Small intestine (tissue), 7 donors: ENCODE measurements around the gene MAST4. TPM values are rescaled to one million over a fixed set of nuclear protein-coding genes. Genes with fewer than 3 reads are reported as not detected.
"Not testable (repeated sequence)": the region's sequence is repeated elsewhere in the genome, so short reads cannot be mapped to it uniquely, and the experiment has no call there.

ENCODE experiments used
- DNase-seq, 2 donors: peaks; one replicate each; pipeline versions ENCODE4 v3.0.0 to v3.0.0-alpha.2; 2013
- FAIRE-seq: peaks from 2 replicates; lab custom pipeline; 2012; peaks lifted over from hg19 to GRCh38; lab: Jason Lieb, UNC
- H3K27ac ChIP-seq, 3 donors: one replicate each; pipeline ENCODE4 v1.5.1; 2013; ENCODE audit warnings: low read length in 2 of 3, mild to moderate bottlenecking in 2 of 3, control low read depth in 1 of 3, inconsistent platforms in 1 of 3, low read depth in 1 of 3, moderate library complexity in 1 of 3
- H3K27me3 ChIP-seq, 3 donors: one replicate each; pipeline ENCODE4 v1.6.1; 2013; ENCODE audit warnings: low read length in 3 of 3, inconsistent platforms in 1 of 3; ENCODE audit not compliant: control insufficient read depth in 3 of 3, insufficient read depth in 3 of 3
- H3K36me3 ChIP-seq, 3 donors: one replicate each; pipeline ENCODE4 v1.6.1; 2013; ENCODE audit warnings: low read length in 3 of 3, inconsistent platforms in 1 of 3, low read depth in 1 of 3, mild to moderate bottlenecking in 1 of 3, moderate library complexity in 1 of 3; ENCODE audit not compliant: control insufficient read depth in 3 of 3, insufficient read depth in 2 of 3
- H3K4me1 ChIP-seq, 3 donors: one replicate each; pipeline ENCODE4 v1.6.1; 2013; ENCODE audit warnings: low read length in 2 of 3, inconsistent platforms in 1 of 3, low read depth in 1 of 3, mild to moderate bottlenecking in 1 of 3, moderate library complexity in 1 of 3; ENCODE audit not compliant: control insufficient read depth in 3 of 3, insufficient read depth in 2 of 3
- H3K4me3 ChIP-seq, 3 donors: one replicate each; pipeline ENCODE4 v1.5.1; 2013; ENCODE audit warnings: low read length in 3 of 3, control low read depth in 1 of 3, inconsistent platforms in 1 of 3, low read depth in 1 of 3, mild to moderate bottlenecking in 1 of 3, moderate library complexity in 1 of 3
- H3K9me3 ChIP-seq, 2 donors: one replicate each; pipeline ENCODE4 v1.6.1; 2013; ENCODE audit warnings: low read depth in 1 of 2, low read length in 1 of 2; ENCODE audit not compliant: control insufficient read depth in 2 of 2, insufficient read depth in 1 of 2
- WGBS, 3 donors: extraction: QIAGEN DNeasy Blood & Tissue Kit; methylation state at CpG; one replicate each; pipeline ENCODE4 v1.1.7; 2013; 5-methylcytosine and 5-hydroxymethylcytosine counted together
- polyA plus RNA-seq, 4 donors: library from polyadenylated mRNA; stranded (reverse) in 3 of 4; unstranded in 1 of 4; fragments of 200-250 nt in 3 of 4; fragments of 120-200 nt in 1 of 4; gene quantifications; one replicate each; pipeline versions ENCODE4 v1.2.1 to v1.2.3, GENCODE V29; 2013
- donor health status: healthy with polysubstance abuse.
- donor health status: control.
- donor health status: control.
- donor health status: Bipolar disorder and iron deficiency.
- donor health status: healthy.

MAST4 gene
- polyA plus RNA-seq, 4 donors = 3.0 to 16.4 (median 4.5) TPM

DNA sequence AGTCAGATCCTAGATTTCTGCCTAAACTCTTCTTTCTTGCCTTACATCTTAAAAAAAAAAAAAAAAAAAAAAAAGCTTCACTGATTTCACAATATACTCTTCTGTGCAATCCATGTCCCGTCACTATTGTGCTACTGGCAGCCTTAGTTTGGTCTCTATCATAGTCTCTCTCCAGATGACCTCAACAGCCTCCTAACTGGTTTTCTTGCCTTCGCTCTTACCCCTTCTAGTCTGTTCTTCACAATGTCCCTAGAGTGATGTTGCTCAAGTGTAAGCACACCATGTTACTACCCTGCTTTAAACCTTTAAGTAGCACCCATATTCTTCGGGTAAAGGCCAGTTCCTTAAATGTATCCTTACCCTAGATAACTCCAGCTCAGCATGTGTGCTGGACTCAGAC lies 574.6 kb downstream of the MAST4 start:
- no peaks in the 10 kb centered on the region for H3K27me3 ChIP-seq
- DNase-seq (no peak), FAIRE-seq (no peak)
- H3K4me3 ChIP-seq = no peak overlapping the region
- WGBS, 3 donors = 87 to 97% (median 89%) methylated on average over 3 of the region's 3 CpGs
- H3K4me1 ChIP-seq = peaks cover 0 to 4% (median 0%) of the 10 kb centered on the region in 3 donors
- H3K36me3 ChIP-seq = peaks cover 0 to 9% (median 3%) of the 10 kb centered on the region in 3 donors
- H3K9me3 ChIP-seq = no peaks in the 10 kb centered on the region
- H3K27ac ChIP-seq = no peak overlapping the region

DNA sequence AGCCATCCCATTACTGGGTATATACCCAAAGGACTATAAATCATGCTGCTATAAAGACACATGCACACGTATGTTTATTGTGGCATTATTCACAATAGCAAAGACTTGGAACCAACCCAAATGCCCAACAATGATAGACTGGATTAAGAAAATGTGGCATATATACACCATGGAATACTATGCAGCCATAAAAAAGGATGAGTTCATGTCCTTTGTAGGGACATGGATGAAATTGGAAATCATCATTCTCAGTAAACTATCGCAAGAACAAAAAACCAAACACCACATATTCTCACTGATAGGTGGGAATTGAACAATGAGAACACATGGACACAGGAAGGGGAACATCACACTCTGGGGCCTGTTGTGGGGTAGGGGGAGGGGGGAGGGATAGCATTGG lies 577.2 kb downstream of the MAST4 start:
- not testable (repeated sequence) for FAIRE-seq, H3K4me1 ChIP-seq, H3K27ac ChIP-seq, H3K27me3 ChIP-seq, H3K9me3 ChIP-seq, DNase-seq, H3K4me3 ChIP-seq, H3K36me3 ChIP-seq
- WGBS, 3 donors = 63 to 100% methylated on average over 1 of the region's 2 CpGs; no CpG with 5 or more reads in 1 of the 3 donors

DNA sequence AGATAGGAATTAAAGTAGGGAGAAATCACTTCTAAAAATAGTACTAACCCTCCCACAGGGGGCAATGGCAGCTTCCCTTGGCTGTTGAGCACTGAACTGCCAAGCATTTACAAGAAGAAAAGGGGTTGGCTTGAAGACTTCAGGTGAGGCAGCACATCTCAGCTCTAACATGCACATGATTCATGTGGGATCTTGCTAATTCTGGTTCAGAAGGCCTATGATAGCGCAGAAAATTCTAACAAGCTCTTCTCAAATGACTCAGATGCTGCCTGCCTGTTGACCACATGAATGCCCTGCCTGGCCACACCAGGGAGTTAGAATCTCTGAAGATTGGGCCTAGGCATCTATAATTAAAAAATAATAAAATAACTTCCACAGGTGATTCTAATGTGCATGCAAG lies 577.8 kb downstream of the MAST4 start:
- WGBS, 3 donors = 92 to 100% (median 98%) methylated on average over 1 of the region's 1 CpG
- Histone ChIP-seq H3K27me3 (no peaks in the 10 kb centered on the region), H3K4me3 (no peak overlapping the region), H3K9me3 (peaks cover 0 to 8% of the 10 kb centered on the region in 2 donors), H3K27ac (no peak overlapping the region), H3K4me1 (no peaks in the 10 kb centered on the region), H3K36me3 (no peaks in the 10 kb centered on the region)
- no peak for DNase-seq
- no peak for FAIRE-seq

DNA sequence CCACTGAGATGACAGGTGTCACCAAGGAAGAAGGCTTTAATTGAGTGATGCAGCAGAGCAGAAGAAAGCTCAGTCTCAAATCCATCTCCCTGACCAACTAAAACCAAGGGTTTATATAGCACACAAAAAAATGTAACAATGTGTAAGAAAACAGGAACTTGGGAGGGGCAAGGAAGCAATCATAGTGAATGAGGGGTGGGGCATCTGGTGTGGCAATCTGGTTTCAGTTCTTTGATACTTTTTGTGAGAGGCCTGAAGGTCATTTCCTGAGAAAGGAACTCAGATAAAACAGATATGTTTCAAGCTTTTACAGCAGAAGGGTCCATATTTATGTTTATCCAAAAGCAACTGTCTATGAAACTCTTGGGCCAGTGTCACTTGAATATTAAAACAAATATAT lies 580.7 kb downstream of the MAST4 start:
- no peaks in the 10 kb centered on the region for H3K27me3 ChIP-seq
- no peak for DNase-seq
- H3K4me1 ChIP-seq = no peaks in the 10 kb centered on the region
- no peak overlapping the region for H3K27ac ChIP-seq
- FAIRE-seq = no peak
- H3K36me3 ChIP-seq = no peaks in the 10 kb centered on the region
- no peak overlapping the region for H3K4me3 ChIP-seq
- H3K9me3 ChIP-seq = peaks cover 0 to 8% of the 10 kb centered on the region in 2 donors

DNA sequence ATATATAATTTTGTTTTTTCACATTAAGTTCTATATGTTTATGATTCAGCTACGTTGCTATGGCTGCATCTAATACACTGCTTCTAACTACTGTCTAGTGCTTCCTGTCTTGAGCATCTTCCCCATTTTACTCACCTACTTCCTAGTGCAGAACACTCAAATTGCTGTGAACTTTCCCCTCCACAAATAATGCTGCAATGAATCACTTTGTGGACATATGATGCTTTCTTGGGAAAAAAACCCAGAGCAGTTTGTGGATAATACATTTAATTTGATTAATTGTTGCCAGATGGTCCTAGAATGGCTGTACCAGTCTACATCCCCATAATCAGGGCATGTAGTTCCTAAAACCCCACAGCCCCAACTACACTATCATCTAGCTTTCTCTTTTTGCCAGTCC lies 581.9 kb downstream of the MAST4 start:
- H3K36me3 ChIP-seq = no peaks in the 10 kb centered on the region
- H3K27ac ChIP-seq = no peak overlapping the region
- no peaks in the 10 kb centered on the region for H3K4me1 ChIP-seq
- FAIRE-seq (no peak), DNase-seq (no peak)
- no peaks in the 10 kb centered on the region for H3K27me3 ChIP-seq
- H3K4me3 ChIP-seq = no peak overlapping the region
- H3K9me3 ChIP-seq = peaks cover 0 to 8% of the 10 kb centered on the region in 2 donors
- WGBS, 3 donors = 61 to 62% (median 62%) methylated on average over 1 of the region's 1 CpG

DNA sequence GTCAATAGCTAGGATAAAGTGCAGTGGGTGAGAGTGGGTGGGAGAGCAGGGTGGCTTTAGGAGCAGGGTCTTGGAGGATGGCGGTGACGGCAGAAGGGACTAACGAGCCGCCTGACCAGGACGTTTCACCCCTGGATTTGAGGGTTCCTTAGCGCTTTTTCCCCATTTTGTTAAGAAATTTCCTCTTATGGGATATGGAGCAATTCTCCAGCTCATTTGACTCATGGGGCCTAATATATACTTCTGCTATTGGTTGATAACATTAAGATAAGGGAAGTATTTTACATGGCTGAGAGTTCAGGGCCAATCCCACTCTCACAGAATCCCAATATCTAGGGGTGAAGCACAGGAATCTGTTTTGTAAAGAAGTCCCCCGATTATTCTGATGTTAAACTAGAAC lies 582.8 kb downstream of the MAST4 start:
- Histone ChIP-seq H3K27ac (no peak overlapping the region), H3K4me1 (no peaks in the 10 kb centered on the region), H3K27me3 (no peaks in the 10 kb centered on the region), H3K36me3 (no peaks in the 10 kb centered on the region), H3K4me3 (no peak overlapping the region), H3K9me3 (peaks cover 0 to 8% of the 10 kb centered on the region in 2 donors)
- 92 to 96% (median 95%) methylated on average over 7 of the region's 7 CpGs for WGBS, 3 donors
- FAIRE-seq (no peak), DNase-seq (no peak)

DNA sequence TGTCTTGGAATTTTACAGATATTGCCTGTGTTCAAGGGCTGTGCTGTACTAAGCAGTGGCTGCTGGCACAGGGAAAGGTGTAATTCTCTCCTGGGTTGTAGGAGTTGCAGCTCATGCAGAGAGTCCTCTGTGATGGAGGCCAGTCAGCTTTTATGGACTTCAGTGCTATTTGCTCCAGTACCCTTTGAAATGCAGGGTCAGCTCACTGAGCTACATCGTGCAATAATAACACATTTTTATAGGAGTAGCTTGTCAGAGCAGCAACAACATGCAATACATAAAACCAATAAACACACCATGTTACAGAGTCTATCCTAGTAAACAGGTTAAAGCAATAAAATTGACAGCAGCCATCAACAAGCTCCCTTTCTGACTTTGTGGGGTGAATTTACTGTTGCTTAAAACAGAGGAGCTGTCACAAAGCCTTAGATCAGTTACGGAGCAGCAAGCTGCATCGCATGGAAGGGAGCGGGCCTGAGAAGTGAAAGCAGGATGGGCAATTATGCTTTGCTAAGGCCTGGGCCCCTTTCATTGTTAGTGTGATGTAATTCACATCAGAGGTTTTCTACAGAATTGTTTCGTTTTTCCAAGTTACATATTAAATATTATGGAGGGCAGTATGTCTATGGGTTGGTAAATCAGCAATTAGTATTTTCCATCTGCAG lies 583.6 kb downstream of the MAST4 start:
- WGBS, 3 donors = 74 to 84% (median 79%) methylated on average over 5 of the region's 5 CpGs
- H3K27ac ChIP-seq = no peak overlapping the region

DNA sequence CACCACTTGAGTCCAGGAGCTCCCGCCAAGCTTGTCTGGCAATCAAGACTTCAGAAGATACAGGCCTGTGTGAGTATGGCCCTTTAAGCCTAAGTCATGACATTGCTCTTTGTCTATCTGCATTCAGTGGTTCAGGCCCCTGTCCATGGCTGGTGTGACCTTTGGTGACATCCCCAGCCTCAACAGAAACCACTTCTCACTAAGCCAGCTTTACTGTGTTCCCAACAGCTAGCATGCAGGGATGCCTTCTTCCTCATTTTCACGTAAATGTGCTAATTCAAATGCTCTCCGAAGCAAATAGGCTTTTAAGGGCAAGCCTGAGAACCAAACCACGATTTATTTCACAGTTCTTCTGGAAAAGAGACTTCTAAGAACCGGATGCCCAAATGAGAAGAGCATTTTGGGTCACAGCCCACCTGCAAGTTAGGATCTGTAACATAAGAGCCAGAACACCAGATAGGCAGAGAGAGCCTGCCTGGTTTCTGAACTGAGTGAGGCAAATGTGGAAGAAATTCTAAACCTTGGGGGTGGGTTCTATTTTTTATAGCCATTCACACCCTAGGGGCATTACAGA lies 585.5 kb downstream of the MAST4 start:
- DNase-seq (no peak), FAIRE-seq (no peak)
- Histone ChIP-seq H3K4me3 (no peak overlapping the region), H3K27me3 (no peaks in the 10 kb centered on the region), H3K4me1 (no peaks in the 10 kb centered on the region), H3K27ac (peak overlapping the region in 1 of 3 donors; percentile 70), H3K36me3 (no peaks in the 10 kb centered on the region), H3K9me3 (peaks cover 0 to 6% of the 10 kb centered on the region in 2 donors)
- WGBS, 3 donors = 68 to 86% (median 79%) methylated on average over 5 of the region's 5 CpGs

More for the DNA sequence above, 583.6 kb downstream of the MAST4 start:
- H3K4me1 ChIP-seq = no peaks in the 10 kb centered on the region
- DNase-seq (peak in 1 of 2 donors; percentile 42), FAIRE-seq (no peak)
- H3K9me3 ChIP-seq = peaks cover 0 to 8% of the 10 kb centered on the region in 2 donors
- no peak overlapping the region for H3K4me3 ChIP-seq
- H3K36me3 ChIP-seq = no peaks in the 10 kb centered on the region
- no peaks in the 10 kb centered on the region for H3K27me3 ChIP-seq
